Mucosa of descending colon (tissue), 3 donors: ENCODE measurements around the gene POU2F1. TPM values are rescaled to one million over a fixed set of nuclear protein-coding genes. Genes with fewer than 3 reads are reported as not detected.

Experiments used
- ATAC-seq: fragments of 200-7000 bp; cut with Tn5 transposase; one replicate; pipeline ENCODE4 v1.9.1; 2020; ENCODE audit warnings: mild to moderate bottlenecking, moderate library complexity
- DNase-seq, 3 donors: peaks; one replicate each; pipeline ENCODE4 v3.0.0-alpha.2; 2020
- H3K36me3 ChIP-seq: fragments of 200-600 bp; one replicate; pipeline ENCODE4 v1.8.0; 2021; ENCODE audit warnings: low read depth, mild to moderate bottlenecking
- H3K4me1 ChIP-seq: fragments of 200-600 bp; one replicate; pipeline ENCODE4 v1.8.0; 2021; ENCODE audit warnings: low read depth, mild to moderate bottlenecking
- H3K4me3 ChIP-seq: fragments of 200-600 bp; one replicate; pipeline ENCODE4 v1.8.0; 2021; ENCODE audit warnings: mild to moderate bottlenecking
- H3K9me3 ChIP-seq: fragments of 200-600 bp; one replicate; pipeline ENCODE4 v1.8.0; 2021; ENCODE audit warnings: mild to moderate bottlenecking
- intact Hi-C, 2 donors: fragments of 100-400 bp; cut with DNase I in 1 of 2; cut with micrococcal nuclease in 1 of 2; formaldehyde crosslinking; loops; one replicate each; pipeline versions ENCODE4 v1.11.0 to v1.11.1; 2022; cut with DNase I, micrococcal nuclease
- total RNA-seq, 3 donors: library from RNA; stranded (reverse); fragmentation: NEBNext Ultra II Directional in 2 of 3; extraction: Animal tissue kit (Norgen Biotek cat#: 25700) in 2 of 3; gene quantifications; one replicate each; pipeline versions ENCODE4 v1.2.1 to v1.2.4, GENCODE V29; 2021 to 2023
- TF ChIP-seq, protein P1 (sequence below): fragments of 200-600 bp; IDR thresholded peaks from one replicate; pipeline ENCODE4 v1.8.0; 2022; ENCODE audit warnings: antibody characterized with exemption, mild to moderate bottlenecking
- donor health status: DM: no; HTN: no; CAD: no; lungs with moderate emphysema.
- donor health status: DM: no; HTN: no; CAD: no.
- donor health status: DM: no; HTN: yes; CAD: no.

POU2F1 gene
- total RNA-seq, 3 donors from 2014 or later = 16.9 to 18.5 (median 18.0) TPM

DNA sequence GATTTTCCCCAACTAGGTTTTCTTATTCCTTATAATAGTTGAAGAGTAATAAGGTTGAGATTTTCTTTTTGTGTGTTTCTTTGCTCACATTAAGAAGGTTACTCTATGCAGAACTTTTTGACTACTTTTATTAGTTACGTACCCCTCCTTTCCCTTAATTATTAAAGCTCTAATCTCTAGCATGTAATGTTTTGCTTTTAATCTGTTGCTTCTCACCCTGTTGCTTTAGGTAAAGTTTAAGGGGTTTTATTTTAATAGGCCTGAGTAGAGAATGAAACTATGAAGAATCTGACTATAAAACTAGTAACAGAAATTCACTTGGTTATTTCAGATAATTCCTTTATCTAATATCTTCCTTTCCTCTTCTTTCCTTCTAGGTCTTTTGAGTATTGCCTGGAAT lies 53.4 kb downstream of the POU2F1 start:
- Histone ChIP-seq H3K4me1 (peaks cover 6% of the 10 kb centered on the region), H3K4me3 (no peak overlapping the region), H3K9me3 (no peaks in the 10 kb centered on the region), H3K36me3 (no peaks in the 10 kb centered on the region)
- TF ChIP-seq, protein P1, sequence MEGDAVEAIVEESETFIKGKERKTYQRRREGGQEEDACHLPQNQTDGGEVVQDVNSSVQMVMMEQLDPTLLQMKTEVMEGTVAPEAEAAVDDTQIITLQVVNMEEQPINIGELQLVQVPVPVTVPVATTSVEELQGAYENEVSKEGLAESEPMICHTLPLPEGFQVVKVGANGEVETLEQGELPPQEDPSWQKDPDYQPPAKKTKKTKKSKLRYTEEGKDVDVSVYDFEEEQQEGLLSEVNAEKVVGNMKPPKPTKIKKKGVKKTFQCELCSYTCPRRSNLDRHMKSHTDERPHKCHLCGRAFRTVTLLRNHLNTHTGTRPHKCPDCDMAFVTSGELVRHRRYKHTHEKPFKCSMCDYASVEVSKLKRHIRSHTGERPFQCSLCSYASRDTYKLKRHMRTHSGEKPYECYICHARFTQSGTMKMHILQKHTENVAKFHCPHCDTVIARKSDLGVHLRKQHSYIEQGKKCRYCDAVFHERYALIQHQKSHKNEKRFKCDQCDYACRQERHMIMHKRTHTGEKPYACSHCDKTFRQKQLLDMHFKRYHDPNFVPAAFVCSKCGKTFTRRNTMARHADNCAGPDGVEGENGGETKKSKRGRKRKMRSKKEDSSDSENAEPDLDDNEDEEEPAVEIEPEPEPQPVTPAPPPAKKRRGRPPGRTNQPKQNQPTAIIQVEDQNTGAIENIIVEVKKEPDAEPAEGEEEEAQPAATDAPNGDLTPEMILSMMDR = no peak
- intact Hi-C loops = no loop called here
- ATAC-seq (no peak), DNase-seq (no peak)

DNA sequence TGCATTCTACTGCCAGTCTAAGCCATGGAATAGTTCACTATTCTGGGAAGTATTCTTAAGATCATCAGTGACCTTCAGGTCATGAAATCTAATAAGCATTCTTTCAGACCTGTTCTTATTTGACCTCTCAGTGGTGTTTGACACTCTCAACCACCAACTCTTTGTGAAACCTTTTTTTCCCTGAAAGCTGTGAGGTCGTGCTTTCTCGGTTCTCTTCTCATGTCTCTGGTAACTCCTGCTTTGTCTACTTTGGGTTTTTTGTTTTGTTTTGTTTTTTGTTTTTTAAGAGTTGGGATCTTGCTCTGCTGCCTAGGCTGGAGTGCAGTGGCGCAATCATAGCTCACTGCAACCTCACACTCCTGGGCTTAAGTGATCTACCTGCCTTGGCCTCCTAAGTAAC lies 56.3 kb downstream of the POU2F1 start:
- DNase-seq (no peak), ATAC-seq (no peak)
- no peaks in the 10 kb centered on the region for H3K9me3 ChIP-seq
- H3K36me3 ChIP-seq = no peaks in the 10 kb centered on the region
- H3K4me1 ChIP-seq = no peaks in the 10 kb centered on the region
- intact Hi-C loops = no loop called here
- TF ChIP-seq, protein P1 = no peak
- H3K4me3 ChIP-seq = no peak overlapping the region

DNA sequence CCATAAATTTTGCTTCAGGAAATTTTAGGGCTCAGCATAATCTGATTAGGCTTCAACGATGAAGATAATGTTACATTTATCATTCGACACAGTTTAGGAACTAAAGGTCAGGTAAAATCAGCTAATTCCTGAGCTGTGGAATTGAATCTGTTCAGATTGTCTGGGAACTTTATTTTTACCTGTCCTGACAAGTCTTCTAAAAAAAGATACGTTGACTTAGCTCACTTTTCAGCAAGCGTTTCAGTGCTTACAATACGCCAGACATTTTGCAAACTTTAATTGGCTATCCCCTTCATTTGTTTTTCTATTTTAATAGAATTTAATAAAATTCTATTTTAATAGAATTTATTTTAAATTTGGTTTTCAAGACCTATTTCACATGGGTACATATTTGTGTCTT lies 57.8 kb downstream of the POU2F1 start:
- Histone ChIP-seq H3K4me3 (no peak overlapping the region), H3K4me1 (no peaks in the 10 kb centered on the region), H3K36me3 (no peaks in the 10 kb centered on the region), H3K9me3 (no peaks in the 10 kb centered on the region)
- ATAC-seq = no peak
- DNase-seq = no peak
- TF ChIP-seq, protein P1 = no peak
- intact Hi-C loops = no loop called here

DNA sequence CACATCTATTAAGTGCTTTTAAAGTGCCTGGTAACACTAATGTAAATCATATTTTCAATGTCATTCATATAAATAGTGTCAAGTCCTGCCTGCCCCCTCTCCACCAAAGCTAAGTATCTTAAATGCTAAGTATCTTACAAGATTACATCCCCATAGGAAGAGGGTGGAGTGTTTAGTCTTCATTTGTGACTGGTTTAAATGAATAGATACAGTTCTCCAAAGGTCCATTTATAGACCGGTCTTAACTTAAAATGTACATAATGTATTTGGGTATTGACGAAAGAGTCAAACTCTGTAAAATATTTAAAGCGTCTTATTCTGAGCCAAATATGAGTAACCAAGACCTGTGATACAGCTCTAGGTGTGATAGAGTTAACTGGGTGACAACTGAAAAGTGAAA lies 60.2 kb downstream of the POU2F1 start:
- intact Hi-C loops = no loop called here
- TF ChIP-seq, protein P1 = no peak
- Histone ChIP-seq H3K4me3 (no peak overlapping the region), H3K36me3 (no peaks in the 10 kb centered on the region), H3K4me1 (no peaks in the 10 kb centered on the region), H3K9me3 (no peaks in the 10 kb centered on the region)
- DNase-seq = no peak
- ATAC-seq = no peak

DNA sequence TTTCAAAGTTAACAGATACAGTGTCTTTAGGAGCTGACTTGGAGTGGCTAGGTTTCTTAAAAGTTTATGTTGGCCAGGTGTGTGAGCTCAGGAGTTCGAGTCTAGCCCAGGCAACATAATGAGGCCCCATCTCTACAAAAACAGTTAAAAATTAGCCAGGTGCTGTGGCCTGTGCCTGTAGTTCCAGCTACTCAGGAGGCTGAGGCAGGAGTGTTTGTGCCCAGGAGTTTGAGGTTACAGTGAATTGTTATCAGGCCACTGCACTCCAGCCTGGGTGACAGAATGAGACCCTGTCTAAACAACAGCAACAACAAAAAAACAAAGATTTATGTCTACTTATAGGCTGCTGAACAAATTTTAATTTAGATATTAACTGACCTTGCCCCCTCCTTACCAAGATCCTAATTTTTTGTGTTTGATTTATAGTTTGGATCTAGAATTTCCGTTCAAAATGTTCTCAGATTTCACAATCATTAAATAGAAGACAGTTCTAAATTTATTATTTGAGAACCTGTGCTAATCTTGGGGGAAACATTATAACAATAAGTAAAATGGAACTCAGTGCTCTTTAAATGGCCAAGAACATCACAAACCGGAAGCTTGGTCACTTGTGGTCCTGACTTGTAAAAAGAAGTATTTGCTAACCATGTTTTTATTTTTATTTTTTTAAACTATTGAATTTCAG lies 67.8 kb downstream of the POU2F1 start:
- TF ChIP-seq, protein P1 = no peak
- Histone ChIP-seq H3K4me1 (peaks cover 5% of the 10 kb centered on the region), H3K36me3 (no peaks in the 10 kb centered on the region), H3K9me3 (no peaks in the 10 kb centered on the region), H3K4me3 (no peak overlapping the region)
- DNase-seq (no peak), ATAC-seq (peak; percentile 46)
- intact Hi-C loops = no loop called here

DNA sequence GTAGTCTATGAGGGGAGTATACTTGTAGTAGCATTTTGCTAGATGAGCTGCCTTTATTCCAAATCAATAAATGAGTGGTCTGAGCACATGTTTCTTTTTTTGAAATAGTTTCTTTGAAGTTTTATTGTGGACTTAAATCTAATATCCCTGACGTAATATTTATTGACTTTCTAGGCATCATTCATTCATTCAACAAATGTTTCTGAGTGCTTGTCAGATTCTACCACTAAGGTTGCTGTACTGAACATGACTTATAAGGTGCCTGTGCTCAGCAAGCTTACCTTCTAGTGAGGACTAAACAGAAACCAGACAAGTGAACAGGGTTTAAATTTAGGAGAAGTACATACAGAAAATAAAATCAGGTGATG lies 68.4 kb downstream of the POU2F1 start:
- no peak for DNase-seq
- Histone ChIP-seq H3K9me3 (no peaks in the 10 kb centered on the region), H3K4me1 (peaks cover 5% of the 10 kb centered on the region), H3K36me3 (no peaks in the 10 kb centered on the region), H3K4me3 (no peak overlapping the region)
- ATAC-seq = no peak
- intact Hi-C loops = no loop called here
- TF ChIP-seq, protein P1 = no peak
